Nephron progenitor cell (in vitro differentiated cells): Measurements from ENCODE around the gene IZUMO4.
A peak's percentile ranks its signal among the peaks of the same experiment; 100 is the strongest.

ENCODE experiments used
- DNase-seq: peaks from one replicate; pipeline ENCODE4 v3.0.0; 2021
- H3K27ac Mint-ChIP-seq: 2 replicates; pipeline ENCODE4 v1.8.0; 2021; ENCODE audit warnings: mild to moderate bottlenecking, moderate library complexity, mixed read lengths
- H3K27me3 Mint-ChIP-seq: 2 replicates; pipeline ENCODE4 v1.8.0; 2021; ENCODE audit warnings: mild to moderate bottlenecking, low read depth, mixed read lengths; ENCODE audit not compliant: poor library complexity
- H3K36me3 Mint-ChIP-seq: 2 replicates; pipeline ENCODE4 v1.8.0; 2021; ENCODE audit warnings: low read depth, mixed read lengths
- H3K4me1 Mint-ChIP-seq: 2 replicates; pipeline ENCODE4 v1.8.0; 2021; ENCODE audit warnings: mixed read lengths
- H3K4me3 Mint-ChIP-seq: 2 replicates; pipeline ENCODE4 v1.8.0; 2021; ENCODE audit warnings: mild to moderate bottlenecking, moderate library complexity, mixed read lengths
- H3K9me3 Mint-ChIP-seq: 2 replicates; pipeline ENCODE4 v1.8.0; 2021; ENCODE audit warnings: mild to moderate bottlenecking, moderate library complexity, mixed read lengths
- TF ChIP-seq, protein P1 (sequence below): fragments of 200-600 bp; sonication (generic); IDR thresholded peaks from 2 replicates; pipeline ENCODE4 v1.5.0; 2021; ENCODE audit warnings: antibody characterized with exemption

Gene IZUMO4

DNA sequence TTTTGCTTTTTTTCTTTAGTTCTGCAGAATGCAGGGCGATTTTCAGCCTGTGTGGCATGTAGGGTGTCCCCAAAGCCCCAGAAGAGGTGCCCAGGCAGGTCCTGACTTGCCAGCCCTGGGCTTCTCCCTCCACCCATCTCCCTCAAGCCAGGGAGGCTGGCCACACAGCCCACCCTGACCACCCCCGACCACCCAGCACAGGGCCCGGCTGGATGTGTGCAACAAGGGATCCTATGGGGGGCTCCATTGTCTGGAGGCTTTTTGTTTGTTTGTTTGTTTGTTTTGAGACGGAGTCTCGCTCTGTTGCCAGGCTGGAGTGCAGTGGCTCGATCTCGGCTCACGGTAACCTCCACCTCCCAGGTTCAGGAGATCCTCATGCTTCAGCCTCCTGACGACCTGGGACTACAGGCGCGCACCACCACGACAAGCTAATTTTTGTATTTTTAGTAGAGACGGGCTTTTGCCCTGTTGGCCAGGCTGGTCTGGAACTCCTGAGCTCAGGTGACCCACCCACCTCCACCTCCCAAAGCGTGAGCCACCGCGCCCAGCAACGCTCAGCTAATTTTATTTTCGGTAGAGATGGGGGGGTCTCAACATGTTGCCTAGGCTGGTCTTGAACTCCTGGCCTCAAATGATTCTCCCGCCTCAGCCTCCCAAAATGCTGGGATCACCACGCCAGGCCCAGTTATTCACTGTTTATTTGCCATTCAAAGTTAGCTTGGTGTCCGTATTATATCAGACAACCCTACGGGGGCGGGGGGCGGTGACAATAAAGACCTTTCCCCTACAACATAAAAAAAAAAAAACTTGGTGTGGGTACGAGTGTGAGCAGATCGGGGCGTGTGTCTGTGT, 37.9 kb upstream of the IZUMO4 start:
- Mint-ChIP-seq H3K4me1 (peaks cover 54% of the 10 kb centered on the region), H3K27me3 (no peaks in the 10 kb centered on the region), H3K27ac (peak overlapping the region; percentile 95), H3K4me3 (peak overlapping the region; percentile 57), H3K9me3 (no peaks in the 10 kb centered on the region), H3K36me3 (no peaks in the 10 kb centered on the region)
- TF ChIP-seq, protein P1, sequence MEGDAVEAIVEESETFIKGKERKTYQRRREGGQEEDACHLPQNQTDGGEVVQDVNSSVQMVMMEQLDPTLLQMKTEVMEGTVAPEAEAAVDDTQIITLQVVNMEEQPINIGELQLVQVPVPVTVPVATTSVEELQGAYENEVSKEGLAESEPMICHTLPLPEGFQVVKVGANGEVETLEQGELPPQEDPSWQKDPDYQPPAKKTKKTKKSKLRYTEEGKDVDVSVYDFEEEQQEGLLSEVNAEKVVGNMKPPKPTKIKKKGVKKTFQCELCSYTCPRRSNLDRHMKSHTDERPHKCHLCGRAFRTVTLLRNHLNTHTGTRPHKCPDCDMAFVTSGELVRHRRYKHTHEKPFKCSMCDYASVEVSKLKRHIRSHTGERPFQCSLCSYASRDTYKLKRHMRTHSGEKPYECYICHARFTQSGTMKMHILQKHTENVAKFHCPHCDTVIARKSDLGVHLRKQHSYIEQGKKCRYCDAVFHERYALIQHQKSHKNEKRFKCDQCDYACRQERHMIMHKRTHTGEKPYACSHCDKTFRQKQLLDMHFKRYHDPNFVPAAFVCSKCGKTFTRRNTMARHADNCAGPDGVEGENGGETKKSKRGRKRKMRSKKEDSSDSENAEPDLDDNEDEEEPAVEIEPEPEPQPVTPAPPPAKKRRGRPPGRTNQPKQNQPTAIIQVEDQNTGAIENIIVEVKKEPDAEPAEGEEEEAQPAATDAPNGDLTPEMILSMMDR: no peak
- no peak for DNase-seq

DNA sequence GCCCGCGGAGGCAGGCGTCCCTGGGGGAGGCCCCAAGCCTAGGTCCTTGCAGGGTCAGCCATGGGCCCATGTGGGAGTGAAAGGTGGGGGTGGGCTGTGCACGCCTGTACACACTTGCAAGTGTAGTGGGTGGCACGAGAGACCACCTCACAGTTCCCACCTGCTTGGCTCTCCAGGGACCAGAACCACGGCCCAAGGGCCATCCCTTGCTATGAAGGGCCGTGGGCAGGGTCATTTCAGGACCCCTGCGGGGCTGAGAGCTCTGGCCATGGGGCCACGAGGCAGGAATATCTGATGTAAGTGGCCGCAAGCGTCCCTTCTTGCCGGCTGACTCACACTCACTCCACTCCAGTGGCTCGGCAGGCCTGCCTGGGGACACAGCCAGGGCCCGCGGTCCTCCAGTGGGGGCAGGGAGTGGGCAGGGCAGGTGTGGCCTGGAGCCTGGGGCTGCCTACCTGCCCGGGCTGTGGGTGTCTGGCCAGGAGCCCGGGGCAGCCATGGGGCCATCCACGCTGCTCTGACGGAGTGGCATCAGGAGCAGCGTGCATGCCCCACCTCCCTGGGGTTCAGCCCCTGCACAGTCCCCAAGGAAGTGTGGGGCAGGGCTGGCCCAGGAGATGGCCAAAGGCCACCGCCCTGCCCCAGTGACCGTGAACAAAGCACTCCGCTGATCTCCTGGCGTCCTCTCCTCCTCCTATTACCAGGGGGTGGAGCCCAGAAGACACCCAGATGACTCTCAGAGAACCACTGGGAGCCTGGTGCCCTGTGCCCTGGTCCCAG, 37.1 kb upstream of the IZUMO4 start:
- peak; percentile 61 for DNase-seq
- Mint-ChIP-seq H3K4me1 (peaks cover 61% of the 10 kb centered on the region), H3K4me3 (peak overlapping the region; percentile 84), H3K27me3 (no peaks in the 10 kb centered on the region), H3K27ac (peak overlapping the region; percentile 99), H3K9me3 (no peaks in the 10 kb centered on the region), H3K36me3 (no peaks in the 10 kb centered on the region)
- TF ChIP-seq, protein P1: no peak

- Mint-ChIP-seq H3K4me3 (peak overlapping the region; percentile 84), H3K36me3 (no peaks in the 10 kb centered on the region), H3K27ac (peak overlapping the region; percentile 99), H3K27me3 (no peaks in the 10 kb centered on the region), H3K4me1 (peaks cover 57% of the 10 kb centered on the region), H3K9me3 (no peaks in the 10 kb centered on the region)
- TF ChIP-seq, protein P1: no peak
- DNase-seq: no peak
Observed at GRCh38 chr19:2060884-2061494, 35.7 kb upstream of the IZUMO4 start.

DNA sequence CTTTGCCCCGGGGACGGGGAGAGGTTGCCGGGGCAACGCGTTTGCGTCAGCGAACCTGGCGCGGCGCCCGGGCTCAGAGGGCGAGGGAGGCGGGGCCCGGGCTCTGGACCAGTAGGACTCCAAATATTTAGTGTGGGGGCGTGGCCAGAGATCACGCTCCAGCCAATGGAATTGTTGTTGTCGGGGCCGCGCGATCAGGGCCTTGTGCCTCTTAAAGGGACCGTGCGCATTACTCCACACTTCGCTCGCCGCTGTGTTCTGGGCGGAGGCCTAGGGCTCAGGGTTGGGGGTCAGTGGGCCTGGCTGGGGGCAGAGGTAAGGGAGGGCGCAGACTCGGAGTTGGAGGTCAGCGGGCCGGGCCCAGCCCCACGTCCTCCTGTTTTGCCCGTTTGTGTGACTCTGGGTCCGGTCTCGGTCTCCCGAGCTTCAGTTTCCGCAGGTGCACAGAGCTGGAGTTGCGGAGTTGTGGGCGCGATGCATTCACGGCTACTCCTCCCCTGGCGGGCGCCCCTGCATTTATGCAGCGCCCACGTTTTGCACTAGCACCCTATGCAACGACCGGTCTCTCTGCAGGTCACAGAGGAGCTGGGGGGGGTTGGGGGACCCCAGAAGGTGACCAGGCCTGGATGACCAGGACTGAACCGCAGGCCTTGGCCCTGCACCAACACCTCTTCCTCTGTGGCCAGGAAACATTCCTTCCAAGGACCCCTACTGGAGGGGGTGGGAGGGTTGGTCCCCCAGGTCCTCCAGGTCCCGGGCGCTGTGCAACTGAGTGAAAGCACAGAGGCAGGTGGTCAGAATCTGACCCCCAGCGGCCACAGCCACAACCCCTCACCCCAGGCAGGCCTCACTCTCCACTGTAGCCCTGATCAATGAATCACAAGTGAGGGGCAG, 35.0 kb upstream of the IZUMO4 start:
- Mint-ChIP-seq H3K4me1 (peaks cover 53% of the 10 kb centered on the region), H3K9me3 (no peaks in the 10 kb centered on the region), H3K4me3 (peak overlapping the region; percentile 82), H3K27me3 (no peaks in the 10 kb centered on the region), H3K36me3 (no peaks in the 10 kb centered on the region), H3K27ac (peak overlapping the region; percentile 97)
- DNase-seq: peak; percentile 99
- TF ChIP-seq, protein P1: no peak

DNA sequence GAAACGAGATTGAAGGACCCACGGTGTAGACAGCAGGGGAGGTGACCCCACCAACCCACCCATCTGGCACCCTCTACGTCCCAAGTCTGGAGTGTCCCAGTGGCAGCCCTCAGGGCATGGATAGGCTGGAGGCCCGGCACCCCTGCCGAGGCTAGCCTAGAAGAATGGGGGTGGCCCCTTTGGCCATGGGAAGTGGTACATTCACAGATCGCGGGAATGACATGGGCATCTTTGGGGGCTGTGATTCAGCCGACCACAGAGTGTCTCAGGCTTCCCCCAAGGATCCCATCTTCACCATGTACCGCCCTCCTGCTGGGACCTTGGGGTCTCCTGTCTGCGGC, 34.4 kb upstream of the IZUMO4 start:
- peak overlapping the region; percentile 82 for H3K4me3 Mint-ChIP-seq
- peak overlapping the region; percentile 97 for H3K27ac Mint-ChIP-seq
- no peak for DNase-seq
- H3K36me3 Mint-ChIP-seq: no peaks in the 10 kb centered on the region
- H3K4me1 Mint-ChIP-seq: peaks cover 53% of the 10 kb centered on the region
- no peaks in the 10 kb centered on the region for H3K27me3 Mint-ChIP-seq
- TF ChIP-seq, protein P1: no peak
- H3K9me3 Mint-ChIP-seq: no peaks in the 10 kb centered on the region
